ENCODE results near the gene HDDC2. TPM values are rescaled to one million over a fixed set of nuclear protein-coding genes. Genes with fewer than 3 reads are reported as not detected.

The HDDC2 gene
- total RNA-seq, 1 donor, result 71.5 TPM

- no peak for DNase-seq (ENCODE audit: low read depth)
- no peak overlapping the region for H3K4me3 ChIP-seq (ENCODE audit: low read depth, low read length)
- TF ChIP-seq CTCF (IDR thresholded peaks at IDR 0.05; ENCODE audit: insufficient read depth, low read length), result no peak
Measured at GRCh38 chr6:125299257-125299656, 2.5 kb downstream of the HDDC2 start.

GRCh38 chr6:125296471-125296870 is 5.3 kb downstream of the HDDC2 start:
- no peak overlapping the region for H3K4me3 ChIP-seq (ENCODE audit: low read depth, low read length)
- TF ChIP-seq CTCF (IDR thresholded peaks at IDR 0.05; ENCODE audit: insufficient read depth, low read length), result no peak
- DNase-seq (ENCODE audit: low read depth), result no peak

GRCh38 chr6:125294925-125295324 is 6.8 kb downstream of the HDDC2 start:
- no peak overlapping the region for H3K4me3 ChIP-seq (ENCODE audit: low read depth, low read length)
- DNase-seq (ENCODE audit: low read depth), result no peak
- TF ChIP-seq CTCF (IDR thresholded peaks at IDR 0.05; ENCODE audit: insufficient read depth, low read length), result no peak

- TF ChIP-seq CTCF (IDR thresholded peaks at IDR 0.05; ENCODE audit: insufficient read depth, low read length), result no peak
- no peak overlapping the region for H3K4me3 ChIP-seq (ENCODE audit: low read depth, low read length)
- DNase-seq (ENCODE audit: low read depth), result peak; percentile 26
Measured at GRCh38 chr6:125294036-125294435, 7.7 kb downstream of the HDDC2 start.

GRCh38 chr6:125293587-125293986 is 8.2 kb downstream of the HDDC2 start:
- no peak for TF ChIP-seq CTCF (IDR thresholded peaks at IDR 0.05; ENCODE audit: insufficient read depth, low read length)
- no peak for DNase-seq (ENCODE audit: low read depth)
- H3K4me3 ChIP-seq (ENCODE audit: low read depth, low read length), result no peak overlapping the region

GRCh38 chr6:125287718-125288117 is 14.0 kb downstream of the HDDC2 start:
- H3K4me3 ChIP-seq (ENCODE audit: low read depth, low read length), result no peak overlapping the region
- TF ChIP-seq CTCF (IDR thresholded peaks at IDR 0.05; ENCODE audit: insufficient read depth, low read length), result no peak
- DNase-seq (ENCODE audit: low read depth), result no peak

GRCh38 chr6:125285936-125286335 is 15.8 kb downstream of the HDDC2 start:
- no peak for DNase-seq (ENCODE audit: low read depth)
- H3K4me3 ChIP-seq (ENCODE audit: low read depth, low read length), result no peak overlapping the region
- no peak for TF ChIP-seq CTCF (IDR thresholded peaks at IDR 0.05; ENCODE audit: insufficient read depth, low read length)
